GM12875 (cell line): ENCODE measurements around the gene ATP2B1.

Experiments used
- H3K4me3 ChIP-seq: one replicate; pipeline ENCODE4 v1.5.1; 2011; ENCODE audit warnings: low read depth, low read length, control low read depth
- CTCF ChIP-seq: IDR thresholded peaks from 2 replicates; pipeline ENCODE4 v1.5.1; 2011; ENCODE audit warnings: low read depth, mild to moderate bottlenecking, control low read depth, inconsistent platforms, low read length, moderate library complexity, borderline replicate concordance; ENCODE audit not compliant: insufficient read depth

Gene ATP2B1

GRCh38 chr12:89649820-89650219, 58.8 kb downstream of the ATP2B1 start:
- no peak overlapping the region for H3K4me3 ChIP-seq
- TF ChIP-seq CTCF, result no peak

- H3K4me3 ChIP-seq, result no peak overlapping the region
- TF ChIP-seq CTCF, result no peak
Measured at GRCh38 chr12:89649139-89649538, 59.5 kb downstream of the ATP2B1 start.

- no peak for TF ChIP-seq CTCF
- H3K4me3 ChIP-seq, result no peak overlapping the region
Measured at GRCh38 chr12:89648211-89648930, 60.3 kb downstream of the ATP2B1 start.

GRCh38 chr12:89645434-89645833, 63.2 kb downstream of the ATP2B1 start:
- no peak for TF ChIP-seq CTCF
- H3K4me3 ChIP-seq, result no peak overlapping the region

- H3K4me3 ChIP-seq, result no peak overlapping the region
- TF ChIP-seq CTCF, result no peak
Measured at GRCh38 chr12:89642959-89643358, 65.7 kb downstream of the ATP2B1 start.

GRCh38 chr12:89636776-89637160, 71.9 kb downstream of the ATP2B1 start:
- TF ChIP-seq CTCF, result no peak
- no peak overlapping the region for H3K4me3 ChIP-seq

GRCh38 chr12:89636052-89636775, 72.4 kb downstream of the ATP2B1 start:
- TF ChIP-seq CTCF, result no peak
- no peak overlapping the region for H3K4me3 ChIP-seq
